Endodermal cell (in vitro differentiated cells): ENCODE measurements around the gene RIMKLB. TPM values are rescaled to one million over a fixed set of nuclear protein-coding genes. Genes with fewer than 3 reads are reported as not detected.

Experiments used
- DNase-seq: peaks from one replicate; pipeline ENCODE4 v3.0.0-alpha.2; 2017
- H3K27ac ChIP-seq: 2 replicates; pipeline ENCODE4 v1.5.1; 2013; ENCODE audit warnings: mild to moderate bottlenecking, low read depth, low read length, moderate library complexity
- H3K27me3 ChIP-seq: 2 replicates; pipeline ENCODE4 v1.6.1; 2013; ENCODE audit warnings: mild to moderate bottlenecking, low read length, moderate library complexity; ENCODE audit not compliant: insufficient read depth, control insufficient read depth, poor library complexity, severe bottlenecking
- H3K36me3 ChIP-seq: 2 replicates; pipeline ENCODE4 v1.7.0; 2013; ENCODE audit warnings: mild to moderate bottlenecking, low read length, moderate library complexity; ENCODE audit not compliant: control insufficient read depth, insufficient read depth
- H3K4me1 ChIP-seq: one replicate; pipeline ENCODE4 v1.7.0; 2013; ENCODE audit warnings: low read length; ENCODE audit not compliant: control insufficient read depth, insufficient read depth
- H3K4me3 ChIP-seq: 2 replicates; pipeline ENCODE4 v1.5.1; 2013; ENCODE audit warnings: mild to moderate bottlenecking, low read length, moderate library complexity
- H3K9ac ChIP-seq: 2 replicates; pipeline ENCODE4 v1.6.1; 2013; ENCODE audit warnings: mild to moderate bottlenecking, low read length, moderate library complexity; ENCODE audit not compliant: poor library complexity, severe bottlenecking; ENCODE audit errors: extremely low read depth
- H3K9me3 ChIP-seq: 2 replicates; pipeline ENCODE4 v1.6.1; 2013; ENCODE audit warnings: mild to moderate bottlenecking, low read length, moderate library complexity; ENCODE audit not compliant: control insufficient read depth
- H3K27ac Mint-ChIP-seq: 2 replicates; pipeline ENCODE4 v1.8.0; 2020; ENCODE audit warnings: mixed read lengths
- H3K27me3 Mint-ChIP-seq: 2 replicates; pipeline ENCODE4 v1.8.0; 2021; ENCODE audit warnings: mild to moderate bottlenecking, mixed read lengths; ENCODE audit not compliant: insufficient read depth
- H3K36me3 Mint-ChIP-seq: 2 replicates; pipeline ENCODE4 v1.8.0; 2020; ENCODE audit warnings: low read depth, mixed read lengths
- H3K4me1 Mint-ChIP-seq: 2 replicates; pipeline ENCODE4 v1.8.0; 2020; ENCODE audit warnings: mixed read lengths
- H3K4me3 Mint-ChIP-seq: 2 replicates; pipeline ENCODE4 v1.8.0; 2020; ENCODE audit warnings: mild to moderate bottlenecking, moderate library complexity, mixed read lengths
- H3K9me3 Mint-ChIP-seq: 2 replicates; pipeline ENCODE4 v1.8.0; 2020; ENCODE audit warnings: mild to moderate bottlenecking, mixed read lengths
- CTCF ChIP-seq: fragments of 200-600 bp; sonication (generic); conservative IDR thresholded peaks from 2 replicates; pipeline ENCODE4 v1.5.0; 2021; ENCODE audit warnings: antibody characterized with exemption, mild to moderate bottlenecking
- WGBS, 2 experiments: methylation state at CpG; one replicate each; pipeline versions ENCODE4 v1.1.5 to v1.1.7; 2013; ENCODE audit warnings: missing lambda C conversion rate in 2 of 2, mixed read lengths in 1 of 2; ENCODE audit not compliant: insufficient coverage in 1 of 2, insufficient read length in 1 of 2; 5-methylcytosine and 5-hydroxymethylcytosine counted together
- total RNA-seq, 2 donors: library from RNA; stranded (reverse); fragmentation: NEBNext Ultra II Directional in 1 of 2; extraction: Animal tissue kit (Norgen Biotek cat#: 25700) in 1 of 2; gene quantifications; 2 replicates in 1 of 2; 3 replicates in 1 of 2; pipeline ENCODE4 v1.2.1, GENCODE V29; 2021

Gene RIMKLB
- total RNA-seq, 2 donors from 2014 or later, result 85.3 to 180 TPM

- Mint-ChIP-seq H3K9me3 (no peaks in the 10 kb centered on the region), H3K27ac (peak overlapping the region; percentile 96), H3K4me1 (peaks cover 46% of the 10 kb centered on the region), H3K36me3 (peaks cover 15% of the 10 kb centered on the region), H3K4me3 (peak overlapping the region; percentile 88), H3K27me3 (no peaks in the 10 kb centered on the region)
- Histone ChIP-seq H3K27ac (peak overlapping the region; percentile 95), H3K4me1 (peaks cover 2% of the 10 kb centered on the region), H3K9me3 (no peaks in the 10 kb centered on the region), H3K9ac (peak overlapping the region; percentile 94), H3K4me3 (peak overlapping the region; percentile 92), H3K27me3 (no peaks in the 10 kb centered on the region), H3K36me3 (peaks cover 18% of the 10 kb centered on the region)
- peak; percentile 39 for TF ChIP-seq CTCF
- 0% methylated on average over 10 to 21 of the region's 21 CpGs for WGBS, 2 experiments
- DNase-seq, result no peak
Observed at GRCh38 chr12:8697120-8697475, 693 bp upstream of the RIMKLB start.

GRCh38 chr12:8698132-8698851 is 501 bp downstream of the RIMKLB start:
- H3K4me3 ChIP-seq, result peak overlapping the region; percentile 100
- H3K9ac ChIP-seq, result peak overlapping the region; percentile 84
- WGBS, 2 experiments, result 0% methylated on average over 5 to 83 of the region's 85 CpGs
- Mint-ChIP-seq H3K4me1 (peaks cover 41% of the 10 kb centered on the region), H3K27me3 (no peaks in the 10 kb centered on the region), H3K36me3 (peaks cover 18% of the 10 kb centered on the region), H3K9me3 (no peaks in the 10 kb centered on the region), H3K27ac (peak overlapping the region; percentile 98), H3K4me3 (peak overlapping the region; percentile 88)
- no peaks in the 10 kb centered on the region for H3K27me3 ChIP-seq
- peak overlapping the region; percentile 89 for H3K27ac ChIP-seq
- no peaks in the 10 kb centered on the region for H3K9me3 ChIP-seq
- no peak for TF ChIP-seq CTCF
- H3K36me3 ChIP-seq, result peaks cover 20% of the 10 kb centered on the region
- H3K4me1 ChIP-seq, result peaks cover 2% of the 10 kb centered on the region
- peak; percentile 91 for DNase-seq

GRCh38 chr12:8698879-8699278 is 1.1 kb downstream of the RIMKLB start:
- H3K36me3 Mint-ChIP-seq, result peaks cover 22% of the 10 kb centered on the region
- peak overlapping the region; percentile 100 for H3K4me3 ChIP-seq
- peaks cover 44% of the 10 kb centered on the region for H3K4me1 Mint-ChIP-seq
- H3K27me3 Mint-ChIP-seq, result no peaks in the 10 kb centered on the region
- DNase-seq, result no peak
- peak overlapping the region; percentile 84 for H3K9ac ChIP-seq
- H3K9me3 Mint-ChIP-seq, result no peaks in the 10 kb centered on the region
- H3K4me1 ChIP-seq, result peaks cover 2% of the 10 kb centered on the region
- H3K9me3 ChIP-seq, result no peaks in the 10 kb centered on the region
- no peak for TF ChIP-seq CTCF
- peak overlapping the region; percentile 28 for H3K27ac Mint-ChIP-seq
- H3K27me3 ChIP-seq, result no peaks in the 10 kb centered on the region
- peaks cover 20% of the 10 kb centered on the region for H3K36me3 ChIP-seq
- WGBS, 2 experiments, result no CpG with 5 or more reads among the region's 2 CpGs
- peak overlapping the region; percentile 88 for H3K4me3 Mint-ChIP-seq
- H3K27ac ChIP-seq, result no peak overlapping the region
